Thymus (tissue), 11 donors: Measurements from ENCODE around the gene SIGLEC6. TPM values are rescaled to one million over a fixed set of nuclear protein-coding genes. Genes with fewer than 3 reads are reported as not detected.
A peak's percentile ranks its signal among the peaks of the same experiment; 100 is the strongest.

Source experiments
- DNase-seq, 9 donors: peaks; one replicate each; pipeline ENCODE4 v3.0.0-alpha.2; 2013; ENCODE audit warnings: low spot score in 9 of 9, low read depth in 6 of 9, missing footprints in 1 of 9
- H3K27ac ChIP-seq, 2 donors: one replicate each; pipeline ENCODE4 v1.5.1; 2013; ENCODE audit warnings: control low read depth in 1 of 2, low read depth in 1 of 2, low read length in 1 of 2, mild to moderate bottlenecking in 1 of 2, moderate library complexity in 1 of 2
- H3K27me3 ChIP-seq, 2 donors: one replicate each; pipeline ENCODE4 v1.5.1; 2013; ENCODE audit warnings: low read length in 1 of 2; ENCODE audit not compliant: control insufficient read depth in 2 of 2, insufficient read depth in 1 of 2
- H3K36me3 ChIP-seq, 2 donors: one replicate each; pipeline ENCODE4 v1.5.1; 2013; ENCODE audit warnings: low read length in 1 of 2, mild to moderate bottlenecking in 1 of 2, moderate library complexity in 1 of 2; ENCODE audit not compliant: control insufficient read depth in 2 of 2, insufficient read depth in 2 of 2
- H3K4me1 ChIP-seq, 2 donors: one replicate each; pipeline ENCODE4 v1.5.1; 2013; ENCODE audit warnings: low read length in 2 of 2; ENCODE audit not compliant: control insufficient read depth in 2 of 2, insufficient read depth in 2 of 2
- H3K4me3 ChIP-seq, 2 donors: one replicate each; pipeline ENCODE4 v1.5.1; 2013; ENCODE audit warnings: low read length in 2 of 2, control low read depth in 1 of 2, mild to moderate bottlenecking in 1 of 2
- H3K9me3 ChIP-seq, 2 donors: one replicate each; pipeline ENCODE4 v1.5.1; 2013; ENCODE audit warnings: low read length in 1 of 2, mild to moderate bottlenecking in 1 of 2; ENCODE audit not compliant: control insufficient read depth in 2 of 2, insufficient read depth in 1 of 2
- WGBS: extraction: QIAGEN DNeasy Blood & Tissue Kit; methylation state at CpG from one replicate; pipeline ENCODE4 v1.1.7; 2013; 5-methylcytosine and 5-hydroxymethylcytosine counted together
- polyA plus RNA-seq: library from polyadenylated mRNA; stranded (reverse); fragments of 200-250 nt; gene quantifications from one replicate; pipeline ENCODE4 v1.2.3, GENCODE V29; 2013
- total RNA-seq: library from RNA; stranded (reverse); fragments of 120-200 nt; gene quantifications from one replicate; pipeline ENCODE4 v1.2.4, GENCODE V29; 2013
- donor health status: healthy.

SIGLEC6 gene
- total and polyA plus RNA-seq, 2 donors = 0.27 to 0.28 TPM

GRCh38 chr19:51521357-51521756 lies 10.1 kb downstream of the SIGLEC6 start:
- Histone ChIP-seq H3K4me1 (no peaks in the 10 kb centered on the region), H3K9me3 (no peaks in the 10 kb centered on the region), H3K27me3 (no peaks in the 10 kb centered on the region), H3K36me3 (no peaks in the 10 kb centered on the region), H3K4me3 (no peak overlapping the region), H3K27ac (no peak overlapping the region)
- 98% methylated on average over 2 of the region's 2 CpGs for WGBS
- no peak for DNase-seq

- Histone ChIP-seq H3K27me3 (no peaks in the 10 kb centered on the region), H3K4me3 (no peak overlapping the region), H3K9me3 (no peaks in the 10 kb centered on the region), H3K4me1 (no peaks in the 10 kb centered on the region), H3K36me3 (no peaks in the 10 kb centered on the region), H3K27ac (no peak overlapping the region)
- WGBS = 46% methylated on average over 2 of the region's 2 CpGs
- DNase-seq = no peak
Observed at GRCh38 chr19:51520728-51521127, 10.7 kb downstream of the SIGLEC6 start.

- no peaks in the 10 kb centered on the region for H3K9me3 ChIP-seq
- H3K27me3 ChIP-seq = peaks cover 0 to 2% of the 10 kb centered on the region in 2 donors
- no peak overlapping the region for H3K27ac ChIP-seq
- 31% methylated on average over 3 of the region's 3 CpGs for WGBS
- peak in 8 of 9 donors; percentile 15 to 59 (median 30) for DNase-seq
- H3K4me3 ChIP-seq = no peak overlapping the region
- H3K36me3 ChIP-seq = no peaks in the 10 kb centered on the region
- H3K4me1 ChIP-seq = no peaks in the 10 kb centered on the region
Observed at GRCh38 chr19:51514866-51515481, 16.5 kb downstream of the SIGLEC6 start.

GRCh38 chr19:51513968-51514367 lies 17.5 kb downstream of the SIGLEC6 start:
- H3K36me3 ChIP-seq = no peaks in the 10 kb centered on the region
- whole genome bisulfite sequencing = 56% methylated on average over 2 of the region's 2 CpGs

GRCh38 chr19:51511353-51511752 lies 20.1 kb downstream of the SIGLEC6 start:
- Histone ChIP-seq H3K4me1 (no peaks in the 10 kb centered on the region), H3K9me3 (no peaks in the 10 kb centered on the region), H3K4me3 (no peak overlapping the region), H3K27me3 (peaks cover 0 to 2% of the 10 kb centered on the region in 2 donors), H3K36me3 (no peaks in the 10 kb centered on the region), H3K27ac (no peak overlapping the region)
- WGBS = 23% methylated on average over 6 of the region's 6 CpGs
- DNase-seq = no peak

More at GRCh38 chr19:51513968-51514367, 17.5 kb downstream of the SIGLEC6 start:
- DNase-seq = no peak
- H3K27ac ChIP-seq = no peak overlapping the region
- peaks cover 0 to 2% of the 10 kb centered on the region in 2 donors for H3K27me3 ChIP-seq
- H3K4me1 ChIP-seq = no peaks in the 10 kb centered on the region
- no peak overlapping the region for H3K4me3 ChIP-seq
- no peaks in the 10 kb centered on the region for H3K9me3 ChIP-seq

DNA sequence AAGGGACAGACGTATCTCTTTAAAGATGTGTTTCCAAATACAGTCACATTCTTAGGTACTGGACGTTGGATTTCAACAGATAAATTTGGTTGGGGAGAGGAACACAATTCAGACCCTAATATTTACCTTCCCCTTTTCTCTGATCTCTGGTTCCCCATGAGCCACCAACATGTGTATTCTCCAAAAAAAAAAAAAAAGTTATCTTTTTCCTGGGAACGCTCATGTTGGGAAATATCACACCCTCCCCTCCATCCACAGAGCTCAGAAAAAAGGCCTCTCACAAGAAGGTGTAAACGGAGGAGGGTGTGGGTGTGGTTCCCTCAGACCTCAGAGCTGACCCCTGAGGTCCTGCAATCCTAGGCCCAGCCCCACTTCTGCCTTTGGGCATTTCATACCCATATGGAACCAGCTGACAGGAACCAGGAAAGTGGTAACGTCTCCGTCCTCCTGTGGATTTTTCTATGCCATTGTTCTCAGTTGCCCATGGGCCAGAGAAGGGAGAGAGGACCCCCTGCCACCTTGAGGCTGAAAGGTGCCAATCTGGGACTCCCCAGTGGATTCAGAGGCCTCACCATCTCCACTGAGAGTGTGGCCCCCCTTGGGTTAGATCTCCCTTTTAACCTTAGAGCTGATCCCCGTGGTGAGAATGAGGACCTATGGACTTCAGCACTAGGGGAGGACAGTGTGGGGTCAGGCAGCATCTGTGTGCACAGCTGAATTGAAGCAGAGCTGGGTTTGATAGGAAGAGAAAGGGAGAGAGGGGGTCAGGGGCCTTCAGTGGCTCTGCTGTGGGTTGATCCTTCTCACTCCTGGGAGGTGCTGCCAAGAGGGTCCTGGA lies 21.4 kb downstream of the SIGLEC6 start:
- WGBS = 87% methylated on average over 7 of the region's 7 CpGs
- no peak overlapping the region for H3K27ac ChIP-seq
- peaks cover 0 to 2% of the 10 kb centered on the region in 2 donors for H3K27me3 ChIP-seq
- H3K36me3 ChIP-seq = no peaks in the 10 kb centered on the region
- no peaks in the 10 kb centered on the region for H3K4me1 ChIP-seq
- no peak for DNase-seq
- no peaks in the 10 kb centered on the region for H3K9me3 ChIP-seq
- no peak overlapping the region for H3K4me3 ChIP-seq

- Histone ChIP-seq H3K4me3 (no peak overlapping the region), H3K27me3 (no peaks in the 10 kb centered on the region), H3K9me3 (no peaks in the 10 kb centered on the region), H3K4me1 (no peaks in the 10 kb centered on the region), H3K36me3 (no peaks in the 10 kb centered on the region), H3K27ac (no peak overlapping the region)
- 76% methylated on average over 3 of the region's 3 CpGs for WGBS
- DNase-seq = no peak
Observed at GRCh38 chr19:51508059-51508733, 23.3 kb downstream of the SIGLEC6 start.

- Histone ChIP-seq H3K9me3 (no peaks in the 10 kb centered on the region), H3K4me3 (no peak overlapping the region), H3K27me3 (no peaks in the 10 kb centered on the region), H3K27ac (no peak overlapping the region), H3K36me3 (no peaks in the 10 kb centered on the region), H3K4me1 (no peaks in the 10 kb centered on the region)
- no peak for DNase-seq
- 87% methylated on average over 6 of the region's 6 CpGs for WGBS
Observed at GRCh38 chr19:51507640-51508058, 23.8 kb downstream of the SIGLEC6 start.

- H3K9me3 ChIP-seq = no peaks in the 10 kb centered on the region
- H3K36me3 ChIP-seq = no peaks in the 10 kb centered on the region
- DNase-seq = no peak
- H3K4me3 ChIP-seq = no peak overlapping the region
- no peaks in the 10 kb centered on the region for H3K27me3 ChIP-seq
- no peak overlapping the region for H3K27ac ChIP-seq
- H3K4me1 ChIP-seq = no peaks in the 10 kb centered on the region
- 83% methylated on average over 3 of the region's 3 CpGs for WGBS
Observed at GRCh38 chr19:51507192-51507591, 24.3 kb downstream of the SIGLEC6 start.
